Muscle layer of colon (tissue), 2 donors: Measurements from ENCODE around the gene COL11A2.

Experiments used
- H3K27ac ChIP-seq: one replicate; pipeline ENCODE4 v1.7.0; 2013; ENCODE audit warnings: low read depth, mild to moderate bottlenecking, low read length, moderate library complexity
- H3K27me3 ChIP-seq, 2 donors: one replicate each; pipeline ENCODE4 v1.7.0; 2013; ENCODE audit warnings: low read length in 2 of 2, mild to moderate bottlenecking in 2 of 2; ENCODE audit not compliant: insufficient read depth in 2 of 2, control insufficient read depth in 1 of 2
- H3K36me3 ChIP-seq: one replicate; pipeline ENCODE4 v1.7.0; 2013; ENCODE audit warnings: mild to moderate bottlenecking, low read length; ENCODE audit not compliant: insufficient read depth
- H3K4me1 ChIP-seq: one replicate; pipeline ENCODE4 v1.7.0; 2013; ENCODE audit warnings: mild to moderate bottlenecking, low read length; ENCODE audit not compliant: insufficient read depth
- H3K4me3 ChIP-seq, 2 donors: one replicate each; pipeline ENCODE4 v1.7.0; 2013; ENCODE audit warnings: low read length in 2 of 2, low read depth in 1 of 2, mild to moderate bottlenecking in 1 of 2, moderate library complexity in 1 of 2
- H3K9ac ChIP-seq: one replicate; pipeline ENCODE4 v1.7.0; 2013; ENCODE audit warnings: low read length
- H3K9me3 ChIP-seq: one replicate; pipeline ENCODE4 v1.7.0; 2013; ENCODE audit warnings: mild to moderate bottlenecking, low read length
- donor health status: abdominal sarcoma.
- donor health status: Adenocarcinoma of cecum.

COL11A2 gene

GRCh38 chr6:33213989-33214335, 21.7 kb upstream of the COL11A2 start:
- Histone ChIP-seq H3K36me3 (peaks cover 29% of the 10 kb centered on the region), H3K27ac (peak overlapping the region; percentile 68), H3K9me3 (no peaks in the 10 kb centered on the region), H3K9ac (peak overlapping the region; percentile 38), H3K4me3 (peak overlapping the region; percentile 71 to 77), H3K4me1 (peaks cover 18% of the 10 kb centered on the region), H3K27me3 (no peaks in the 10 kb centered on the region)

- Histone ChIP-seq H3K36me3 (peaks cover 29% of the 10 kb centered on the region), H3K27me3 (no peaks in the 10 kb centered on the region), H3K9ac (peak overlapping the region; percentile 38), H3K27ac (peak overlapping the region; percentile 68), H3K9me3 (no peaks in the 10 kb centered on the region), H3K4me1 (peaks cover 20% of the 10 kb centered on the region), H3K4me3 (peak overlapping the region; percentile 71 to 77)
Observed at GRCh38 chr6:33213166-33213988, 21.1 kb upstream of the COL11A2 start.

DNA sequence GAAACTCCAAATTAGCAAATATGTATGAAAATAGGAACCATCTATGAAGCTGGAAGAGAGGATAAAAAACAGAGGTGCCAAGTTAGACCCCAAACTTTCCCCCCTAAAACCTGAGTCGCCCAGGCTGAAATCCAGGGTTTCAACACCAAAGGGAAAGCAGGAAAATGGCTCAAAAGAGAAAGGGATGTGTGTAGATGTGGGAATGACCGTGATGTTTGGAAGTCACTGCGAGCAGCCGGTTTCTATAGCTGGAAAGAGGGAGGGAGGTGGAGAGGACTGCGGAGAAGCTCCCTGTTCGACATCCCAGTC, 20.5 kb upstream of the COL11A2 start:
- H3K36me3 ChIP-seq = peaks cover 29% of the 10 kb centered on the region
- H3K27ac ChIP-seq = peak overlapping the region; percentile 68
- H3K9ac ChIP-seq = peak overlapping the region; percentile 38

DNA sequence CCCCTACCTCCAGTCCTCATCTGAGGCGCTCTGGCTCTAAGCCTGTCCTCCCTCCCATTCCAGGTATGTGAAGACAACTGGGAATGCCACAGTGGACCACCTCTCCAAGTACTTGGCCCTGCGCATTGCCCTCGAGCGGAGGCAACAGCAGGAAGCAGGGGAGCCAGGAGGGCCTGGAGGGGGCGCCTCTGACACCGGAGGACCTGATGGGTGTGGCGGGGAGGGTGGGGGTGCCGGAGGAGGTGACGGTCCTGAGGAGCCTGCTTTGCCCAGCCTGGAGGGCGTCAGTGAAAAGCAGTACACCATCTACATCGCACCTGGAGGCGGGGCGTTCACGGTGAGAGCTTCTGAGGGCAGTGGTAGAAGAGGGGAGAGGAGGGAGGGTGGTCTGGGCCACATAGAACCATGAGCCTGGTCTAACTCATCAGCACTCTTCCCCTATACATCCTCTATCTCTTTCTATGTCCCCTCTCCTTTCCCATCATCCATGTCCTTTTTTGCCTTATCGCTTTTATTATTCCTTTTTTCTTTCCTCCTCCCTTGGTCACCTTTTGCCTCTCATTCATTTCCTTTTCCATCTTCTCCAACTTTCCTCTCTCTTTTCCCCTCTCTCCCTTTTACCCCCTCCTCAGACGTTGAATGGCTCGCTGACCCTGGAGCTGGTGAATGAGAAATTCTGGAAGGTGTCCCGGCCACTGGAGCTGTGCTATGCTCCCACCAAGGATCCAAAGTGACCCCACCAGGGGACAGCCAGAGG, 19.6 kb upstream of the COL11A2 start:
- Histone ChIP-seq H3K4me3 (no peak overlapping the region), H3K27ac (no peak overlapping the region), H3K9ac (no peak overlapping the region), H3K36me3 (peaks cover 29% of the 10 kb centered on the region), H3K27me3 (no peaks in the 10 kb centered on the region), H3K9me3 (no peaks in the 10 kb centered on the region), H3K4me1 (peaks cover 20% of the 10 kb centered on the region)

More for the DNA sequence above, 20.5 kb upstream of the COL11A2 start:
- H3K27me3 ChIP-seq = no peaks in the 10 kb centered on the region
- no peaks in the 10 kb centered on the region for H3K9me3 ChIP-seq
- H3K4me1 ChIP-seq = peaks cover 20% of the 10 kb centered on the region
- H3K4me3 ChIP-seq = peak overlapping the region; percentile 71 to 77

DNA sequence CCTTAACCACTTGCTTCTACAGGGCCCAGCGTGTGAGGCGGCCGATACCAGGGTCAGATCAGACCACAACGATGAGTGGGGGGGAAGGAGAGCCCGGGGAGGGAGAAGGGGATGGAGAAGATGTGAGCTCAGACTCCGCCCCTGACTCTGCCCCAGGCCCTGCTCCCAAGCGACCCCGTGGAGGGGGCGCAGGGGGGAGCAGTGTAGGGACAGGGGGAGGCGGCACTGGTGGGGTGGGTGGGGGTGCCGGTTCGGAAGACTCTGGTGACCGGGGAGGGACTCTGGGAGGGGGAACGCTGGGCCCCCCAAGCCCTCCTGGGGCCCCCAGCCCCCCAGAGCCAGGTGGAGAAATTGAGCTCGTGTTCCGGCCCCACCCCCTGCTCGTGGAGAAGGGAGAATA, 18.9 kb upstream of the COL11A2 start:
- Histone ChIP-seq H3K9me3 (no peaks in the 10 kb centered on the region), H3K36me3 (peaks cover 29% of the 10 kb centered on the region), H3K4me1 (peaks cover 20% of the 10 kb centered on the region), H3K4me3 (no peak overlapping the region), H3K27ac (no peak overlapping the region), H3K27me3 (no peaks in the 10 kb centered on the region), H3K9ac (no peak overlapping the region)

GRCh38 chr6:33209856-33210255, 17.6 kb upstream of the COL11A2 start:
- no peak overlapping the region for H3K27ac ChIP-seq
- peaks cover 29% of the 10 kb centered on the region for H3K36me3 ChIP-seq
- no peaks in the 10 kb centered on the region for H3K27me3 ChIP-seq
- no peak overlapping the region for H3K9ac ChIP-seq
- no peak overlapping the region for H3K4me3 ChIP-seq
- H3K4me1 ChIP-seq = peaks cover 26% of the 10 kb centered on the region
- no peaks in the 10 kb centered on the region for H3K9me3 ChIP-seq

- peak within 1 kb of the TSS; percentile 99 for H3K27ac ChIP-seq
- H3K9me3 ChIP-seq = no peaks in the 10 kb centered on the region
- peaks cover 33% of the 10 kb centered on the region for H3K4me1 ChIP-seq
- peaks cover 36% of the 10 kb centered on the region for H3K36me3 ChIP-seq
- no peaks in the 10 kb centered on the region for H3K27me3 ChIP-seq
- peak within 1 kb of the TSS; percentile 96 for H3K9ac ChIP-seq
- H3K4me3 ChIP-seq = peak within 1 kb of the TSS; percentile 91 to 98
Observed at GRCh38 chr6:33208091-33208967, 16.1 kb upstream of the COL11A2 start, which contains the start of gene RING1. TSS of gene RING1 (plus strand) at chr6:33208500. CDS start at chr6:33208823, 323 bp downstream.

GRCh38 chr6:33207552-33208090, 15.4 kb upstream of the COL11A2 start:
- Histone ChIP-seq H3K27me3 (no peaks in the 10 kb centered on the region), H3K27ac (peak overlapping the region; percentile 99), H3K9ac (peak overlapping the region; percentile 96), H3K4me3 (peak overlapping the region; percentile 91 to 98), H3K36me3 (peaks cover 43% of the 10 kb centered on the region), H3K9me3 (no peaks in the 10 kb centered on the region), H3K4me1 (peaks cover 32% of the 10 kb centered on the region)

- H3K27me3 ChIP-seq = no peaks in the 10 kb centered on the region
- H3K27ac ChIP-seq = no peak overlapping the region
- H3K9ac ChIP-seq = peak overlapping the region; percentile 96
- peaks cover 33% of the 10 kb centered on the region for H3K4me1 ChIP-seq
- H3K36me3 ChIP-seq = peaks cover 45% of the 10 kb centered on the region
- no peaks in the 10 kb centered on the region for H3K9me3 ChIP-seq
- H3K4me3 ChIP-seq = peak overlapping the region; percentile 91 to 98
Observed at GRCh38 chr6:33206864-33207551, 14.7 kb upstream of the COL11A2 start.

DNA sequence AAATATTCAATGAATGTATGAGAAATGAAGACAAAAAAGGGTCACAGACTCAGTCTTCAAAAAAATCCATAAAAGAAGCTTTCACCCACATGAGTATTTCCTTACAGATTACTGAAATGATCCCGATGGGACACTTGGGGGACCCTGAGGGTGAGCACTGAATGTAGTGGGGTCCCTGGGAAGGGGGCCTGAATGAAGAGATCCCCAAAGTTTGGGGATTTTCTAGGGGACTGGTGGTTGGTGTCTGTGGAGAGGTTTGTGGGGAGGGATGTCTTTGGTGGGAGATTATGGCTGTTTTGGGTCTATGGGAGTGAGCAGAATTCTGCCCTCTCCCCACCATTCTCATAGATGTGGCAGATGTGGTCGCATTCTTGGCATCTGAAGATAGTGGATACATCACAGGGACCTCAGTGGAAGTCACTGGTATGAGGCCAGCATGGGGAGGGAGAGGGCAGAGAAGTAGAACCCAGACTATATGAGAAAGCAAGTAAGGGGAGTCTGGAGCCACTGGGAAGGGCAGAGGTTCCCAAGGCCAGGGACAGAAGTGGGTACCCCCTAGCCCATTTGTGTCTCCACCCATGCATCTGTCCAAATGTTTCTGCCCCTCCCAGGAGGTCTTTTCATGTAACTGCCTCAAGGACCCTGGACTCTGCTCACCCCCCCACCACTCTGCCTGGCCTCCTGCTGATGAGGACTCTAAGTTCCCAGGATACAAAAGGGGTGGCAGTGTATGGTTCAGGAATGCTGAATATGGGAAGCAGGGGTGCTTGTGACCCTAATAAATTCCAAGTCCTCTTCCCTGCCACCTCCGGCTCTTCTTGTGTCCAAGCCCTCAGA, 14.0 kb upstream of the COL11A2 start:
- Histone ChIP-seq H3K9ac (no peak overlapping the region), H3K27ac (no peak overlapping the region), H3K4me1 (peaks cover 41% of the 10 kb centered on the region)

More for the DNA sequence above, 14.0 kb upstream of the COL11A2 start:
- Histone ChIP-seq H3K4me3 (no peak overlapping the region), H3K9me3 (no peaks in the 10 kb centered on the region), H3K27me3 (no peaks in the 10 kb centered on the region), H3K36me3 (peaks cover 42% of the 10 kb centered on the region)
